ENCODE results near the gene SHC3. TPM values are rescaled to one million over a fixed set of nuclear protein-coding genes. Genes with fewer than 3 reads are reported as not detected.

The SHC3 gene
- total and polyA plus RNA-seq, 2 of the 4 experiments (the other 2 are of a cell fraction): 4.5 to 13.3 TPM

DNA sequence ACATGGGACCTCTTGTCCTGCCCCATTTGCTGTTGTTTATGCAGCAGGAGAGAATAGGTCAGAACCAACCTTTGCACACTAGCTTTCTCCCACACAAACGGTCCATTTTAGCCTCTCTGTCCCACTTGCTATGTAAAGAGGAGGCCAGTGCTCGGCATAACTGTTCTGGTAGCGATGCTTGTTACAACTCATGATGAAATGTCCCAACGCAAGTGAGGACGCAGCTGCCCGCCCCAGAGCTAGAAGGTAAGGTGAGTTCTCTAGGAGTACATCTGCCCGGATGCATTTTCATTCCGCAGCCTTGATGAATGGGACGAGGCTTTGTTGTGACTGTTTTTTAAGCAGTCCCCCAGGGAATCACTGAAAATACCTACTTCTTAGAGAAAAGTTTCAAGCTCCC, 173.3 kb downstream of the SHC3 start:
- intact Hi-C loops (cut with micrococcal nuclease): loop anchor here (5.0 kb wide), 1 partner anchor 172 kb away; the partner anchor contains the start of gene SHC3
- H3K79me1 ChIP-seq (ENCODE audit: low read depth in 1 of 2, low read length in 2 of 2): peaks cover 3 to 15% of the 10 kb centered on the region in 2 experiments; a peak in 2 of 4 replicates
- H3K23ac ChIP-seq (ENCODE audit: low read depth, low read length): no peak overlapping the region
- H4K91ac ChIP-seq (ENCODE audit: insufficient read depth, low read depth, low read length): no peak overlapping the region
- 100% methylated on average over 1 of the region's 9 CpGs; no CpG with 5 or more reads in 1 of the 2 experiments for WGBS, 2 experiments (ENCODE audit: extremely low coverage in 2 of 2, insufficient read length in 1 of 2)
- no peaks in the 10 kb centered on the region for H3K9me3 ChIP-seq (ENCODE audit: control insufficient read depth, insufficient read depth, low read length)
- DNase-seq: no peak
- no peak for ATAC-seq (ENCODE audit: low read depth)
- POLR2A ChIA-PET (ENCODE audit: unreplicated experiment): no interaction called here
- no peak overlapping the region for H2BK20ac ChIP-seq (ENCODE audit: low read depth, low read length)
- TF ChIP-seq, protein P1, sequence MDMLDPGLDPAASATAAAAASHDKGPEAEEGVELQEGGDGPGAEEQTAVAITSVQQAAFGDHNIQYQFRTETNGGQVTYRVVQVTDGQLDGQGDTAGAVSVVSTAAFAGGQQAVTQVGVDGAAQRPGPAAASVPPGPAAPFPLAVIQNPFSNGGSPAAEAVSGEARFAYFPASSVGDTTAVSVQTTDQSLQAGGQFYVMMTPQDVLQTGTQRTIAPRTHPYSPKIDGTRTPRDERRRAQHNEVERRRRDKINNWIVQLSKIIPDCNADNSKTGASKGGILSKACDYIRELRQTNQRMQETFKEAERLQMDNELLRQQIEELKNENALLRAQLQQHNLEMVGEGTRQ (IDR thresholded peaks at IDR 0.05; ENCODE audit: low read depth, low read length): no peak
- TF ChIP-seq CHD1 (IDR thresholded peaks at IDR 0.05; ENCODE audit: low read depth, low read length) (no peak), BHLHE40 (IDR thresholded peaks at IDR 0.05; ENCODE audit: low read depth, low read length) (no peak), RFX5 (IDR thresholded peaks at IDR 0.05; ENCODE audit: low read depth, low read length) (no peak), POLR2A (IDR thresholded peaks at IDR 0.05; ENCODE audit: low read depth, low read length) (no peak), MXI1 (IDR thresholded peaks at IDR 0.05; ENCODE audit: borderline replicate concordance, low read depth, low read length) (no peak), FOS (IDR thresholded peaks at IDR 0.05; ENCODE audit: low read depth, low read length) (no peak), SMC3 (IDR thresholded peaks at IDR 0.05; ENCODE audit: low read depth, low read length) (no peak), NFE2L2 (IDR thresholded peaks at IDR 0.05; ENCODE audit: low read depth, low read length) (no peak), RAD21 (IDR thresholded peaks at IDR 0.05; ENCODE audit: low read length) (no peak)
- TF ChIP-seq, protein P2, sequence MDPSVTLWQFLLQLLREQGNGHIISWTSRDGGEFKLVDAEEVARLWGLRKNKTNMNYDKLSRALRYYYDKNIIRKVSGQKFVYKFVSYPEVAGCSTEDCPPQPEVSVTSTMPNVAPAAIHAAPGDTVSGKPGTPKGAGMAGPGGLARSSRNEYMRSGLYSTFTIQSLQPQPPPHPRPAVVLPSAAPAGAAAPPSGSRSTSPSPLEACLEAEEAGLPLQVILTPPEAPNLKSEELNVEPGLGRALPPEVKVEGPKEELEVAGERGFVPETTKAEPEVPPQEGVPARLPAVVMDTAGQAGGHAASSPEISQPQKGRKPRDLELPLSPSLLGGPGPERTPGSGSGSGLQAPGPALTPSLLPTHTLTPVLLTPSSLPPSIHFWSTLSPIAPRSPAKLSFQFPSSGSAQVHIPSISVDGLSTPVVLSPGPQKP (IDR thresholded peaks at IDR 0.05; ENCODE audit: borderline replicate concordance, low read depth, low read length): no peak
- no peak overlapping the region for H2BK120ac ChIP-seq (ENCODE audit: low read depth, low read length)
- no peak overlapping the region for H2AK9ac ChIP-seq (replicated peaks; ENCODE audit: low read depth, low read length, poor library complexity)
- H3K9ac ChIP-seq (ENCODE audit: low read depth, low read length): no peak overlapping the region
- H2BK5ac ChIP-seq (ENCODE audit: low read depth, low read length, poor library complexity, severe bottlenecking): no peak overlapping the region
- no peak overlapping the region for H3K56ac ChIP-seq (ENCODE audit: extremely low read depth, insufficient read depth, low read length)
- in situ Hi-C loops (cut with MboI; ENCODE audit: low sequenced_read_pairs): loop anchor here (10.0 to 25.0 kb wide), 3 partner anchors 811 to 1318 kb away; partner anchors contain the start of gene CDK20
- H3K18ac ChIP-seq (ENCODE audit: low read depth, low read length): no peak overlapping the region
- H2AK5ac ChIP-seq (ENCODE audit: low read depth, low read length): no peak overlapping the region
- H3K9me1 ChIP-seq (ENCODE audit: insufficient read depth, low read length): 0 out of 2 replicates have a peak, but pooled peaks cover 5% of the 10 kb centered on the region
- H3K27me3 ChIP-seq (ENCODE audit: control insufficient read depth, insufficient read depth, low read length): no peaks in the 10 kb centered on the region
- BruUV-seq (replicated peaks): no TSS peak
- no peak overlapping the region for H3K4me3 ChIP-seq (ENCODE audit: insufficient read depth, low read depth, low read length)
- no peak overlapping the region for H4K8ac ChIP-seq (ENCODE audit: low read depth in 2 of 2, low read length in 2 of 2)
- H4K20me1 ChIP-seq (ENCODE audit: insufficient read depth, low read length): peaks cover 6% of the 10 kb centered on the region; the same call in 1 of the 2 replicates
- peaks cover 6% of the 10 kb centered on the region; the same call in 1 of the 2 replicates for H3K4me1 ChIP-seq (ENCODE audit: control insufficient read depth, insufficient read depth, low read length)
- no peak overlapping the region for H3K27ac ChIP-seq (ENCODE audit: insufficient read depth, low read length)
- dilution Hi-C loops (cut with HindIII; ENCODE audit: low sequenced_read_pairs, unreplicated experiment): no loop called here
- H4K5ac ChIP-seq (ENCODE audit: low read depth, low read length): no peak overlapping the region
- H2AFZ ChIP-seq (replicated peaks; ENCODE audit: low read length, poor library complexity): no peak overlapping the region
- peaks cover 33% of the 10 kb centered on the region for H3K36me3 ChIP-seq (ENCODE audit: control insufficient read depth, insufficient read depth, low read length)
- no peak overlapping the region for H3K4ac ChIP-seq (ENCODE audit: low read depth, low read length)
- no peak overlapping the region for H2BK15ac ChIP-seq (ENCODE audit: low read depth, low read length)
- CTCF ChIA-PET: no interaction called here
- no peak overlapping the region for H3K14ac ChIP-seq (replicated peaks; ENCODE audit: low read depth, low read length)
- H3K4me2 ChIP-seq (ENCODE audit: low read depth, low read length): no peak overlapping the region
